SJSA1 (cell line): Measurements from ENCODE around the gene BRF1. TPM values are rescaled to one million over a fixed set of nuclear protein-coding genes. Genes with fewer than 3 reads are reported as not detected.

Experiments used
- total RNA-seq: library from RNA; depleted of rRNA; stranded (reverse); fragments of >200 nt; shearing (Covaris generic); gene quantifications from 2 replicates; pipeline ENCODE4 v1.2.3, GENCODE V29; 2014; rRNA removed

Gene BRF1
- total RNA-seq, 1 experiment from 2014 or later, result 35.8 TPM

Other genes with a start within 250 kb of the BRF1 start
- not detected in 2 replicates for gene GPR132, start 235.6 kb downstream of the BRF1 start, total RNA-seq
- 125 and 160 TPM in 2 replicates for gene JAG2, start 132.2 kb downstream of the BRF1 start, total RNA-seq
- gene NUDT14, start 119.7 kb downstream of the BRF1 start, total RNA-seq, result 31.8 and 41.3 TPM in 2 replicates
- gene BTBD6, start 52.5 kb downstream of the BRF1 start, total RNA-seq, result 80.3 and 80.5 TPM in 2 replicates
- 17.1 and 27.3 TPM in 2 replicates for gene PACS2, start 13.7 kb upstream of the BRF1 start, total RNA-seq
- 0.11 TPM in 1 of 2 replicates, not detected in the other for gene TEX22, start 97.5 kb upstream of the BRF1 start, total RNA-seq
- gene MTA1, start 118.8 kb upstream of the BRF1 start, total RNA-seq, result 29.0 and 52.4 TPM in 2 replicates
- 1.1 and 3.8 TPM in 2 replicates for gene CRIP2, start 173.8 kb upstream of the BRF1 start, total RNA-seq
- 0.39 TPM in 1 of 2 replicates, not detected in the other for gene CRIP1, start 185.9 kb upstream of the BRF1 start, total RNA-seq
- gene TEDC1, start 190.2 kb upstream of the BRF1 start, total RNA-seq, result 22.1 and 38.8 TPM in 2 replicates
- gene TMEM121, start 225.6 kb upstream of the BRF1 start, total RNA-seq, result 1.2 and 2.9 TPM in 2 replicates